SH-SY5Y (cell line): Measurements from ENCODE around the gene AKAP6.

Source experiments
- GATA2 ChIP-seq: IDR thresholded peaks from 2 replicates; pipeline ENCODE4 v1.6.1; 2011; ENCODE audit warnings: mild to moderate bottlenecking, low read depth, low read length
- GATA3 ChIP-seq: IDR thresholded peaks from 2 replicates; pipeline ENCODE4 v1.6.1; 2011; ENCODE audit warnings: low read depth, mild to moderate bottlenecking, low read length, moderate library complexity

- TF ChIP-seq GATA2 (no peak), GATA3 (no peak)
These were observed 536.8 kb downstream of the AKAP6 start for GRCh38 chr14:32865827-32866376.
